ENCODE measurements around the gene WEE1.
A peak's percentile ranks its signal among the peaks of the same experiment; 100 is the strongest.

WEE1 gene

DNA sequence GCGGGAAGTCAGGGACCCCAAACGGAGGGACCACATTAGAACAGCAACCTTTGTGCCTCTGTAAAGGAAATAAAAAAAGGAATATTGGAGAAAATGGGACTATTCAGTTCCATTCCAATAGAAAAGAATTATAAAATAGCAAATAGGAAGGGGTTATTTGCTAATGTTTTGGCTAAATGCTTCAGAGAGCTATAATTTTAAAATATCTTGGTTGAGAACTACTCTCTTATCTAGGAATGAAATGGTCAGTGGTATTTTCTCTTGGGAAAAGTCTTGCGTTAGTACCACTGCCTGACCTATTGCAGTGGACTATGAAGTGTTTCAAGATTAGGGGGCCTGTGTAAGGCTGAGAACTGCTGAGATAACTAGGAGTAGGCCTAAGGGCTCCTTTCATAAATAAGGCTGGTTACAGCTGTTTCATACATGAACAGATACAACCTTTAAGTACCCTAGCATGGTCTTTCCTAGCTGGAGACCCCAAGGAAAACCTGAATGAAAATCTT is 6.9 kb upstream of the WEE1 start:
- no peak for DNase-seq (ENCODE audit: low spot score)

DNA sequence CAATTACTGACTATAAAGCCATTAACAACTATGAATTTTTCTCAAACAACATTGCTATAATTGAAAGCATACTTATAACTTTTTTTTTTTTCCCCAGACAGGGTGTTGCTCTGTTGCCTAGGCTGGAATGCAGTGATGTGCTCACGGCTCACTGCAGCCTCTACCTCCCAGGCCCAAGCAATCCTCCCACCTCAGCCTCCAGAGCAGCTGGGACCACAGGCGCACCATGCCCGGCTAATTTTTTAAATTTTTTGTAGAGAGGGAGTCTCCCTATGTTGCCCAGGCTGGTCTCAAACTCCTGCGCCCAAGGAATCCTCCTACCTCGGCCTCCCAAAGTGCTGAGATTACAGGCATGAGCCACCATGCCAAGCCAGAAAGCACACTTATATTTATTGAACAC is 6.1 kb upstream of the WEE1 start:
- DNase-seq (ENCODE audit: low spot score) = no peak

DNA sequence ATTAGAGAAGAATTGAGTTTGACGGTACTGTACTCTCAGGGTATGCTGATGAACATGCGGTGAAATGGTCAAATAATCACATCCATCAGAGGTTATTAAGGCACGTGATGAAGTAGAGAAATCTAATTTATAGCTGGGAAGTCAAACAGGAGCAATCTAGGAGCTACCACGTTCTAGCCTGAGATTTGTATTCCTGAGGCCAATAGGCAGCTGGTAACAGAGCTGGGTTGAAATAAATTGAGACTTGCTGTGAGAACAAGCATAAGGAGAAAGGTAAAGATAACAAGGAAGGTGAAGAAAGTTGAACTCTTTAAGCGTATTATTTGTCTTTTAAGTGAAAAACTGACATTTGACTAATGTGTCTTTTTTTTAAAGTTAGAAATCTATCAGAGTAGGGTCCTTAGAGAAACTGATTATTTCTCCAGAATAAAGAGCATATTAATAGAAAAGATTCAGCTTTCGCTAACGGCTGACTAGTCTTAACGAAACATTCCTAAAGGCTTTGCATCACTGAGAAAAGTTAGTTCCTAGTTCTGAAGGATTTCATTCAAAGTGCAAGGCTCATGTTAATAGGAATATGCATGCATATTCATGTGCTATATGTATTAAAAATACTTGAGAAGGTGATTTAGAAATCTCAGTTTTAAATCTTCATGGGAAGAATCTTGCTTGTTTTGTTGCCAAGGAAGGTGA is 5.2 kb upstream of the WEE1 start:
- no peak for DNase-seq (ENCODE audit: low spot score)

DNA sequence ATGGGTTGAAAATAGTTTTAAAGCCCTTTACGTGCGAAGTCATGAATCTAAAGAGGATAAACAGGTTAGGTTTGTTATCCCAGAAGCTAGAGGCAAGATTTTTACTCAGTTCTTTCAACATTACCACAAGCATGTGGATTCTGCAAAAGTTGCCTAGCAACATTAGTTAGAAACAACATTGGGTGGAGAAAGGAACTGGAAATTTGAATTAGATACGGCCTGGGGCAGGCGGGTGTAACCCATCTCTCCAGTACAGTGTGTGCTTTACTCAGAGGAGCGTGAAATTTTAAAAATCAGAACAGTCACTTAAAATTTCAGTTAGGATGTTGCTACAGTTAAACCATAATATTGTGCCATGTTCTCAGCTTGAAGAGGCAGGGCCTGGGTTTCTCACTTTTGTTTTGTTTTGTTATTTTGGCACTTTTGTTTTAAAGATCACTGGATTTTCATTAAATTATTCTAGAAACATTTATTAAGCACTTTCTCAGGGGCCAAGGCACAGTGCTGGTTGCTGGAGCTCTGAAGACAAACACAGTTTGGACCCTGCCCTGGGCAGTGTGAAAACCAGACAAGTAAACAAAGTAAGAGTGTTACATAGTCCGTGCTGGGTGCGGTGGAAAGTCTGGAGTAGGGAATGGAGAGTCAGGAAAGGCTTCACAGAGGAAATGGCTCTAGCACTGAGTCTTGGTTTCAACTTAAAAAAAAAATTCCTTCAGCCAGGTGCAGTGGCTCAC is 4.4 kb upstream of the WEE1 start:
- DNase-seq (ENCODE audit: low spot score) = peak; percentile 62

DNA sequence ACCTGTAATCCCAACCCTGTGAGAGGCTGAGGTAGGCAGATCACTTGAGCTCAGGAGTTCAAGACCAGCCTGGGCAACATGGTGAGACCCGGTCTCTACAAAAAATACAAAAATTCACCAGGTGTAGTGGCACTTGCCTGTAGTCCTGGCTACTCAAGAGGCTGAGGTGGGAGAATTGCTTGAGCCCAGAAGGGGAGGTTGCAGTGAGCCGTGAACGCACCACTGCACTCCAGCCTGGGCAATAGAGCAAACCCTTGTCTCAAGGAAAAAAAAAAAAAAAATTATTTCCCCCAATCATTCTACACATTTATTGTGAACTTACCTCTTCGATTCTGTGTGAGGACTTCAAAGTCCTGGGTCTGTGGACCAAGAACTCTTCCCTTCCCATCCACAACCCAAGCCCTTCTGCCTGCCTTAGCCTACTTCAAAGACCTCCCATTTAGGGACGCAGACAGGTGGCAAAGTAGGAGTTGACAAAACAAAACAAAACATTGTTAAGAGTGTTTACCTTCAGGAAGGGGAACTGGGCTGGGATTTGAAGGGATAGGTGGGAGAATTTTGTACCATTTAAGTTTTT is 3.8 kb upstream of the WEE1 start:
- DNase-seq (ENCODE audit: low spot score) = no peak

DNA sequence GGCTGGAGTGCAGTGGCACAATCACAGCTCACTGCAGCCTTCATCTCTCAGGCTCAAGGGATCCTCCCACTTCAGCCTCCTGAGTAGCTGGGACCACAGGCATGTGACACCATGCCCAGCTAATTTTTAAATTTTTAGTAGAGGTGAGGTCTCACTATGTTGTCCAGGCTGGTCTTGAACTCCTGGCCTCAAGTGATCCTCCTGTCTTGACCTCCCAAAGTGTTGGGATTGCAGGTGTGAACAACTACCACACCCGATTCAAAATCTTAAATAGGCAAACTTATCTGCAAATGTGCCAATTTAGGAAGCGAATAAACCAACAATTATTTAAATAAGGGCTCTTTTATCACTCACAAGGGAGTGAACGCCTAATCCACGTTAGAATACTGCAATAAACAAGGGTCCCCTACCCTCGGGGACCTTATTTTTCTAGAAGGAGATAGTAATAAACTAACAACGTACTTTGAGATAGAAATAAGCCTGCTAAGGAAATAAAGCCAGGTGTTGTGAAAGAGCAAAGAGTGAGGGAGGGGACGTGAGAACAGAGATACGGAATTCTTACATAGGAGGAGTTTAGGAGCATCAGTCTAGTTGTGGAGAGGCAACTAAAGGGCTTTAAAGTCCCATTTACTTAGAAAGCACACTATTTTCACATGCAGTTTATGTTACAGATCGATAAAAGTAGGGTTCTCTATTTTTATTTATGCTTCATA is 3.0 kb upstream of the WEE1 start:
- no peak for DNase-seq (ENCODE audit: low spot score)

DNA sequence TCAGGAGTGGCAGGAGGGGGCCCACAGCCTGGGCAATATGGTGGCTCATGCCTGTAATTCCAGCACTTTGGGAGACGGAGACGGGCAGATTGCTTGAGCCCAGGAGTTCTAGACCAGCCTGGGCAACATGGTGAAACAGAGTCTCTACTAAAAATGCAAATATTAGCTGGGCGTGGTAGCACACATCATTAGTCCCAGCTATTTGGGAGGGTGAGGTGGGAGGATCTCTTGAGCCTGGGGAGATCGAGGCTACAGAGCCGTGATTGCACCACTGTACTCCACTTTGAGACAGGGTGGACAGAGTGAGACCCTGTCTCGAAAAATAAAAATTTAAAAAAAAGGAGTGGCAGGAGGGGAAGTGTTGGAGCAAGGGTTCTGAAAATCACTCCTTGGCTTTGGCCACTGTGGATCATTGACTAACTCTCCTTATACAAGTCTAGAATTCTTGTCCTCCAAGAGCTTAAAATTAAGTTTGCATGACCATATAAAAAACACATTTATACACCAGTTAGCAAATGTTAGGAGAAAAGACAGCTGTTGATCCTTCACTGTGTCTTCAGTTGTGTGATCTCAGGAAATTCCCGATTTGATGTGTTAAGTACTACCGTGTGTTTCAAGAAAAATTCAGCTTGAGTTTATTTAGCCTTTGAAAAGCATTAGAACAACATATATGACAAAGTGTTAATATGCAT is 2.3 kb upstream of the WEE1 start:
- DNase-seq (ENCODE audit: low spot score) = no peak

DNA sequence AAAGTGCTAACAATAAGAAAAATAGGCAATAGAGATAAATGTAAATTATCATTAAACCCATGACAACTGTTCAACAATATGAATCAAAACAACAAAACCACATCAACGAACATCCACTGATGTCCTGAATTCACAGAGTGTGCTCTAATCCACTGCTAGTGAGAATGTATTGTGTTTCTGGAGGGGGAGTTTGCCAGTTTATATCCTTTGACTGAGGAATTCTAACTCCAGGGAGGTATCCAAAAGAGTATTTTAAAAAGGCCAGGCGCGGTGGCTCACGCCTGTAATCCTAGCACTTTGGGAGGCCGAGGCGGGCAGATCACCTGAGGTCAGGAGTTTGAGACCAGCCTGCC is 1.7 kb upstream of the WEE1 start:
- no peak for DNase-seq (ENCODE audit: low spot score)

DNA sequence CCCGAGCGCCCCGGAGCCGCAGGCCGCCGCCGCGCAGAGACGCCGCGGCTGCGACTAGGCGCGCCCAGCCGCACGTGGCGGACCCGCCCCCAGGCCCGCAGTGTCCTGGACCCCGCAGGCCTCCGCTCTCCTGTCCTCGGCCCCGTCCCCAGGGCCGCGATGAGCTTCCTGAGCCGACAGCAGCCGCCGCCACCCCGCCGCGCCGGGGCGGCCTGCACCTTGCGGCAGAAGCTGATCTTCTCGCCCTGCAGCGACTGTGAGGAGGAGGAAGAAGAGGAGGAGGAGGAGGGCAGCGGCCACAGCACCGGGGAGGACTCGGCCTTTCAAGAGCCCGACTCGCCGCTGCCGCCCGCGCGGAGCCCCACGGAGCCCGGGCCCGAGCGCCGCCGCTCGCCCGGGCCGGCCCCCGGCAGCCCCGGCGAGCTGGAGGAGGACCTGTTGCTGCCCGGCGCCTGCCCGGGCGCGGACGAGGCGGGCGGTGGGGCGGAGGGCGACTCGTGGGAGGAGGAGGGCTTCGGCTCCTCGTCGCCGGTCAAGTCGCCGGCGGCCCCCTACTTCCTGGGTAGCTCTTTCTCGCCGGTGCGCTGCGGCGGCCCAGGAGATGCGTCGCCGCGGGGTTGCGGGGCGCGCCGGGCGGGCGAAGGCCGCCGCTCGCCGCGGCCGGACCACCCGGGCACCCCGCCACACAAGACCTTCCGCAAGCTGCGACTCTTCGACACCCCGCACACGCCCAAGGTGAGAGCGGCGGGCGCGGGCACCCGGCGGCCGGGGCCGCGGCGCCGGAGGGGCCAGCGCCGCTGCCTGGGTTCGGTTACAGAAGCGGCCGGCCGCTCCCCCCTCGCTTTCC is 528 bp downstream of the WEE1 start:
- DNase-seq (ENCODE audit: low spot score) = no peak

DNA sequence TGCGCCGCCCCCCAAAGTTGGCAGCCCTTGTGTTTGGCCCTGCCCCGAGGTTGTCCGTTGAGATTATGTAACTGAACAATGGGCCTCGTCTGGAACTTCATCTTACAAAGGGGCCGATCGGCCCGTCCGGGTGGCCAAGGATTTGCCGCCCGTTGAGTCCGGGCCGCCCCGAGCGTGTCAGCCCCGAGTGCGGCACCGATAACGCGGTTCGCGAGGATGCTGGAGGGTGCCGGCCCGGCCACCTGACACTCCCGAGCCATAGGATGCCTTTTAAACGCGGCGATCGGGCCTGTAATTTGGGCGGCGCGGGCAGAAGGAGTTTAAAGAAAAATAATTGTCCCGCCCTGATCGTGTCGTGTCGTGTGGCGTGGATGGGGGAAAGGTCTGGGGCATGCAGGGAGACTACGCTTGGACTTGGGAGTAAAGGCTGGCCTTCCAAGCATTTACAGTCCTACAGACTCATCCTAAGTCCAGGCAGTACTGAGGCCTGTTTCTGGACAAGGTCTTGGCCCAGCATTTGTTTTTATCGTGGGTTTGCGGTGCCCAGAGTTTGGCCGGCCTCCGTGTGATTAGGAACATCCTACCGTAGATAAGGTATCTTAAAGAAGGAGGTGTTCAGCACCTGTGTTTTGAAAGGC is 1.3 kb downstream of the WEE1 start:
- no peak for DNase-seq (ENCODE audit: low spot score)

DNA sequence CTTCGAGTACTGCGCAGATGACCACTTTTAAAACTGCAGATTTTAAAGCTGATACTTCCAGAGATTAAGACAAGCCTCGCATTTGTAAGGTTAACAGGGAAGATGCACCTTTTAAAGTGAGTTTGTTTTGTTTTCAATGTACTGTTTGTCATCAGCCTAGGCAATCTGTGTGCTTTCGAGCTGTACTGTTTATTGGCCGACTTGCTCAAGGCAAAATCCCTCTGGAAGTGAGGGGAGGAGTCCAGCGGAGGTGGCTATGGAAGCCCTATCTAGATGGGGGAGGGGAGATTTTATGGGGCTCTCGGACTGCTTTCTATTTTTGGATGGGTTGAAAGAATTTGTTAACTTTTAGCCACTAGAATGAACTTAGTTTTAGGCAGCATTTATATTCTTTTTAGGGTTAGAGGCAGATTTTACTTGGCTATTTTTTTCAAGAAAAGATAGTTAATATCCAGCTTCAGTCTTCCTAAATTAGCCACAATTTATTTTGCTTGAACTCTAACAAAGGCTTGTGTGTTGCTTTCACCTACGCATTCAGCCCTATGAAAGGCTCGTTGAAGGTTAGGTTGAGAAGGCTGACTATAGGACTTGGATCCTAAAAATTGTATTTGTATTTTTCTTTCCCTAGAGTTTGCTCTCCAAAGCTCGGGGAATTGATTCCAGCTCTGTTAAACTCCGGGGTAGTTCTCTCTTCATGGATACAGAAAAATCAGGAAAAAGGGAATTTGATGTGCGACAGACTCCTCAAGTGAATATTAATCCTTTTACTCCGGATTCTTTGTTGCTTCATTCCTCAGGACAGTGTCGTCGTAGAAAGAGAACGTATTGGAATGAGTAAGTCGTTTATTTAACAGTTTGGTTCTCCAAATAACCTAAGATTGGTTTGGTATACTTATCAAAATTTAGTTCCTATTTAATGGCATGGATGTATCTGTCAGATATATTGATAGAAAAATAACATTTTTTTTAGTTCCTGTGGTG is 2.1 kb downstream of the WEE1 start:
- DNase-seq (ENCODE audit: low spot score) = peak; percentile 80

DNA sequence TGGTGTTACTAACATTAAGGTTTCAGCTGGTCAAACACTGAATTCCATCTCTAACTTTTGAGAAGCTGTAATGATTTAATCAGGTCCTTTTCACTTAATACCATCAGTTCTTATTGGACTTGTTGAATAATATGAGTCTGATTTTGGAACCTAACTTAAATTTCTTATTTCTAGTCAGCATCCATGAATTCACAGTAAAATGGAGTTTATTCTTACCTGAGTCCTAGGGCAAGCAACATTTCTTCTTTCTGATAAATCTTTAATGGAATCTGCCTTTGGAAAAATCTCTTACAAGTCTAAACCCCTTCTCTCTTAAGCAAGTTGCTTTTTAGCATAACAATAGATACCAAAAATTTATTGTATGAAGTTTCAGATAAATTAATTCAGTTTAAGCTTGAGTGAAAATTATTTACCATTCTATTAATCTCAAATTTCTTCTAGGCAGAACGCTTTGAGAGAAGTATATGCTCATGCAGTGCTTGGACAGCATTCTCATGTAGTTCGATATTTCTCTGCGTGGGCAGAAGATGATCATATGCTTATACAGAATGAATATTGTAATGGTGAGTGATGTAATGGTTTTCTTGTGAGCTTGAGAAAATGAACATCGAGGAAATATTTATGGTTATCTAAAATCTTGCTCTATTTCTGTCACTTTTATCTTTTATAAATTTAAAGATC is 3.4 kb downstream of the WEE1 start:
- no peak for DNase-seq (ENCODE audit: low spot score)

DNA sequence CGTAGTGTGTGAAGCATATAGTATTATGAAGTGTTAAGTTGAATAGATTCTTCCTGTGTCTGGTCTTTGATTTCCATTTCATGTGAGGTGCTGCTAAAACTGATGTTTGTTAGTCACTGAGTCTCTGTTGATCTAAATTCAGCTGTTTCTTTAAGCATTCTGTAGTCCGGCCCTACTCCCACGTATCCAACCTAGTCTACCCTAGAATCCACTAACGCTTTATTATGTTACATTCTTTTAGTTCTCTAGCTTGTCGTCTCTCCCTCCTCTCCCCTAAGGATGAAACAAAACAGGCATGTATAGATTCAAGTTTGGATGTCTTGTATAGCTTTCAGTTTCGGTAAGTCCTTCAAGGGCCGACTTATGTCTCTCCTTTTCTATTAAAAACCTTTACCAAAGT is 4.1 kb downstream of the WEE1 start:
- DNase-seq (ENCODE audit: low spot score) = no peak

DNA sequence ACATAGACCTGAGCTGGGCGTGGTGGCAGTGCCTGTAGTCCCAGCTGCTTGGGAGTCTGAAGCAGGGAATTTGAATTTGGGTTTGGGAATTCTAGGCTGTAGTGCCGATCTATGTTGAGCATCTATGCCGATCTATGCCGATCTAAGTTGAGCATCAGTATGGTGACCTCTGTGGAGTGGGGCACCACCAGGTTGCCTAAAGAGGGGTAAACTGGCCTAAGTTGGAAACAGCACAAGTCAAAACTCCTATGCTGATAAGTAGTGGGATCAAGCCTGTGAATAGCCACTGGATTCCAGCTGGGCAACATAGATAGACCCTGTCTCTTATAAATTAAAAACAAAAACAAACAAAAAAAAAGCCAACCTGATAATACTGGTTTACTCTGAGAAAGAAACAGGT is 7.4 kb downstream of the WEE1 start:
- no peak for DNase-seq (ENCODE audit: low spot score)

DNA sequence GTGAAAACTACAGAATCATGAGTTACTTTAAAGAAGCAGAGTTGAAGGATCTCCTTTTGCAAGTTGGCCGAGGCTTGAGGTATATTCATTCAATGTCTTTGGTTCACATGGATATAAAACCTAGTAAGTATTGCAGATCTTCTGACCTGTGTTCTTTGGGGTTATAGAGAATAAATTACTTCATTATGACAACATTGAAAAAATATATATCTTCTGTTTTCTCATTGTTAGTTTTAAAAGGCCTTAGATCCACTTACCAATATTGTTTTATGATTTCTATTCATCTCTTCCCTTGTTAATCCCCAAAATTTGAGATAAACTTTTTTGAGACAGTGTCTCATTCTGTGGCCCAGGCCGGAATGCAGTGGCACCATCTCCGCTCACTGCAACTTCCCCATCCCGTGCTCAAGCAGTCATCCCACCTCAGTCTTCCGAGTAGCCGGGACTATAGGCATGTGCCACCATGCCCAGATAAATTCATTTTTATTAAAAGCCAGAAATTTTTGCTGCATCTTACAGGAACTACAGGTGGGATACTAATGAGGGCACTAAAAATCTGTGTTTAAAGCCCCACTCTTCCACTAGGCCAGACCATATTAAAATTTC is 8.2 kb downstream of the WEE1 start:
- DNase-seq (ENCODE audit: low spot score) = no peak

DNA sequence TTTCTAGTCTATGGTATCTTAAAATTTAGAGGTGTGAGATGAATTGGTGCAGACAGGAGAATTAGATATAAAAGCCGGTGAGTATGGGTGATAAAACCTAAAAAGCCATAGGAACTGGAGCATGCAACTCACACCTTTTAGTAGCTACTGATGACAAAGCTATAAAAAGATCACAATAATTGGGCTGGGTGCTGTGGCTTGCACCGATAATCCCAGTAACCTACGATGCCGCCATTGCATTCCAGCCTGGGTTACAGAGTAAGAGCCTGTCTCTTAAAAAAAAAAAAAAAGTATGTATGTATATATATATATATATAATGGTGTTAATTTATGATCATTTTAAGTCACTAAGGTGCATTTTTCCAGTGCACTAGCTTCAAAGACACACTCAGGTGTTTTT is 17.2 kb downstream of the WEE1 start:
- DNase-seq (ENCODE audit: low spot score) = no peak

DNA sequence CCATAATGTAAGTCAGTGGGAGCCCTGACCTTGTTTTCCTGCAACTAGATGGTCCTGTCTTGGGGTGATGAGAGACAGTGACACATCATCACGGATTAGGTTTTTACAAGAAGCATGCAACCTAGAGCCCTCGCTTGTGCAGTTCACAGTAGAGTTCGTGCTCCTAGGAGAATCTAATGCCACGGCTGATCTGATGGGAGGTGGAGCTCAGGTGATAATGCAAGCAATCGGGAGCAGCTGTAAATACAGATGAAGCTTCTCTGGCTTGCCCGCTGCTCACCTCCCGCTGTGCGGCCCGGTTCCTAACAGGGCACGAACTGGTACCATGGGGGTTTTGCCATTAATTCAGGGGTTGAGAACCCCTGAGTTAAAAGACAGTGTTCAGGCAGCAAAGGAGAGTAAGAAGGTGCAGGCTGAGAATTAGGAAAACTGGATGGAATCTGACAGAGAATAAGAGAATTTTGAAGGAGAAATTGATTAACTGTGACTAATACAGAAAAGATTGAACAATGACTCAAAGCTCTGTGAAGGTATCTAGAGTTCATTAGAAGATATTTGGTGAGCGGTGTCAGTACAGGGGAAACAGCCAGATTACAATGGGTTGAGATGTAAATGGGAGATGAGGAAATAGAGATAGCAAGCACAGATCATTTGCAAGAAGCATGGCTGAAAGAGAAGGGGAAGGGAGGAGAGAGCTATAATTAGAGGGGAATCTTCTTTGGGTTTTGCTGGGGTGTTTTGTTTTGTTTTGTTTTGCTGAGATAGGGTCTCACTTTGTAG is 21.0 kb downstream of the WEE1 start:
- DNase-seq (ENCODE audit: low spot score) = no peak

Measured in AG08395 (cell line).